Liver (tissue), 3 donors: ENCODE results near the gene TNFRSF12A.

Experiments used
- GABPA ChIP-seq, 2 donors: IDR thresholded peaks in 1 of 2; conservative IDR thresholded peaks in 1 of 2; 2 replicates each; pipeline ENCODE4 v1.6.1; 2016; ENCODE audit warnings: antibody characterized with exemption in 2 of 2, mild to moderate bottlenecking in 1 of 2, moderate library complexity in 1 of 2
- HNF4G ChIP-seq: IDR thresholded peaks from 2 replicates; pipeline ENCODE4 v1.6.1; 2016; ENCODE audit warnings: antibody characterized with exemption
- JUND ChIP-seq, 2 donors: IDR thresholded peaks; 2 replicates each; pipeline ENCODE4 v1.6.1; 2016; ENCODE audit warnings: antibody characterized with exemption in 2 of 2
- MAX ChIP-seq: IDR thresholded peaks from 2 replicates; pipeline ENCODE4 v1.6.1; 2016; ENCODE audit warnings: antibody characterized with exemption
- RAD21 ChIP-seq, 2 donors: IDR thresholded peaks; 2 replicates each; pipeline ENCODE4 v1.6.1; 2016; ENCODE audit warnings: antibody characterized with exemption in 2 of 2, mild to moderate bottlenecking in 2 of 2
- SP1 ChIP-seq: IDR thresholded peaks from 2 replicates; pipeline ENCODE4 v1.6.1; 2018; ENCODE audit warnings: antibody characterized with exemption, mild to moderate bottlenecking
- TAF1 ChIP-seq: conservative IDR thresholded peaks from 2 replicates; pipeline ENCODE4 v1.6.1; 2016; ENCODE audit warnings: antibody characterized with exemption, mild to moderate bottlenecking
- YY1 ChIP-seq: IDR thresholded peaks from 2 replicates; pipeline ENCODE4 v1.6.1; 2016; ENCODE audit warnings: antibody characterized with exemption, mild to moderate bottlenecking
- ZBTB33 ChIP-seq: IDR thresholded peaks from 2 replicates; pipeline ENCODE4 v1.6.1; 2016; ENCODE audit warnings: antibody characterized with exemption
- TF ChIP-seq, protein P1 (sequence below): fragments of 150-350 bp; IDR thresholded peaks from 2 replicates; pipeline ENCODE4 v1.5.1; 2017; ENCODE audit warnings: improper control_type of control experiment, low read depth, low read length; ENCODE audit not compliant: missing input control
- TF ChIP-seq, protein P2 (sequence below): IDR thresholded peaks from 2 replicates; pipeline ENCODE4 v1.6.1; 2016; ENCODE audit warnings: antibody characterized with exemption
- donor health status: healthy.
- donor health status: healthy.

DNA sequence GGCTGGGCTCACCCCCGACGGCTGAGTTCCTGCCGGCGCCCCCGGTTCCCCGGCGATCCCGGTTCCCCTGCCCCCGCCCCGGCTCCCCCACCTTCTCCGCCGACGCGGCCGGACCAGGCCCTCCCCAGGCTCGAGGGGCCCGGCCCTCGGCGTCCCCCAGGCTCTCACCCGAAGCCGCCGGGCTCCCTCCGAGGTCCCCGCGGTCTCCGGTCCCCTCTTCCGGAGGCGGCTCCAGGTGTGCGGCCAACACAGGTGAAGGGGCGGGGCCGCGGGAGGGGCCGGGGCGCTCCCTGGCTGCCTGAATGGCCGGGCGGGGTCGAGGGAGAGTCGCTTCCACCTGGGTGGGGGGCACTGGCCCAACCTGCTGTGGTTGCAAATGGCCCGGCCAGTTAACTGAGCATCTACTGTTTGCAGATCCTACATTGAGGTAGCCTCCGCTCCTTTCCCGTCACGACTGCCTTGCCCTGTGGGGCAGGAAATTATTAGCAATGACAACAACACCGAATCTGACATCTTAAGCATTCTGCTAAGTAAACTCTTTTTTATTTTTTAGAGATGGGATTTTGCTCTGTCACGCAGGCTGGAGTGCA is 16.7 kb downstream of the TNFRSF12A start, which contains the start of gene BICDL2:
- TF ChIP-seq, protein P1, sequence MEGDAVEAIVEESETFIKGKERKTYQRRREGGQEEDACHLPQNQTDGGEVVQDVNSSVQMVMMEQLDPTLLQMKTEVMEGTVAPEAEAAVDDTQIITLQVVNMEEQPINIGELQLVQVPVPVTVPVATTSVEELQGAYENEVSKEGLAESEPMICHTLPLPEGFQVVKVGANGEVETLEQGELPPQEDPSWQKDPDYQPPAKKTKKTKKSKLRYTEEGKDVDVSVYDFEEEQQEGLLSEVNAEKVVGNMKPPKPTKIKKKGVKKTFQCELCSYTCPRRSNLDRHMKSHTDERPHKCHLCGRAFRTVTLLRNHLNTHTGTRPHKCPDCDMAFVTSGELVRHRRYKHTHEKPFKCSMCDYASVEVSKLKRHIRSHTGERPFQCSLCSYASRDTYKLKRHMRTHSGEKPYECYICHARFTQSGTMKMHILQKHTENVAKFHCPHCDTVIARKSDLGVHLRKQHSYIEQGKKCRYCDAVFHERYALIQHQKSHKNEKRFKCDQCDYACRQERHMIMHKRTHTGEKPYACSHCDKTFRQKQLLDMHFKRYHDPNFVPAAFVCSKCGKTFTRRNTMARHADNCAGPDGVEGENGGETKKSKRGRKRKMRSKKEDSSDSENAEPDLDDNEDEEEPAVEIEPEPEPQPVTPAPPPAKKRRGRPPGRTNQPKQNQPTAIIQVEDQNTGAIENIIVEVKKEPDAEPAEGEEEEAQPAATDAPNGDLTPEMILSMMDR = no peak
- TF ChIP-seq TAF1 (no peak), JUND (IDR thresholded peaks at IDR 0.05) (no peak), YY1 (no peak), GABPA (IDR thresholded peaks at IDR 0.05 in 1 of 2, conservative IDR thresholded peaks at IDR 0.05 in 1 of 2) (no peak), SP1 (no peak), MAX (no peak), ZBTB33 (no peak), RAD21 (IDR thresholded peaks at IDR 0.05) (no peak), HNF4G (no peak)
- TF ChIP-seq, protein P2, sequence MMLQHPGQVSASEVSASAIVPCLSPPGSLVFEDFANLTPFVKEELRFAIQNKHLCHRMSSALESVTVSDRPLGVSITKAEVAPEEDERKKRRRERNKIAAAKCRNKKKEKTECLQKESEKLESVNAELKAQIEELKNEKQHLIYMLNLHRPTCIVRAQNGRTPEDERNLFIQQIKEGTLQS = no peak
